ENCODE data around the gene ABCB4.
"Not testable (repeated sequence)": the region's sequence is repeated elsewhere in the genome, so short reads cannot be mapped to it uniquely, and the experiment has no call there.

ABCB4 gene

DNA sequence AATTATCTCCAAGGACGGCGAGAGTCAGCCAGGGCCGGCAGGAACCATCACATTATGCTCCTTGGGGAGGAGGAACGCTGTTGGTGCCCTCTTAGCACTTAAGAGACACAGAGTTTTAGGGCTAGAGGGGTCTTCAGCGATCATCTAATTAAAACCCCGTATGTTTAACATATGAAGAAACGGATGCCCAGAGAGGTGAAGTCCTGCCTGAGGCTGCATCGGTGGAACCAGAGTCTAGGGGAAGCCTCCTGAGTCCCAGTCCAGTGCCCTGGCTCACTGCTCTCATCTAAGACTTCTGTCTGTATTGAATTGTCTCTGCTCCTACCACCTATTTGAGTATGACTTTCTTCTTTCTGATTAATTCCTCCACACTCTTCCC, 688 bp upstream of the ABCB4 start:
- DNase-seq (ENCODE audit: low read depth in 2 of 2): no peak

DNA sequence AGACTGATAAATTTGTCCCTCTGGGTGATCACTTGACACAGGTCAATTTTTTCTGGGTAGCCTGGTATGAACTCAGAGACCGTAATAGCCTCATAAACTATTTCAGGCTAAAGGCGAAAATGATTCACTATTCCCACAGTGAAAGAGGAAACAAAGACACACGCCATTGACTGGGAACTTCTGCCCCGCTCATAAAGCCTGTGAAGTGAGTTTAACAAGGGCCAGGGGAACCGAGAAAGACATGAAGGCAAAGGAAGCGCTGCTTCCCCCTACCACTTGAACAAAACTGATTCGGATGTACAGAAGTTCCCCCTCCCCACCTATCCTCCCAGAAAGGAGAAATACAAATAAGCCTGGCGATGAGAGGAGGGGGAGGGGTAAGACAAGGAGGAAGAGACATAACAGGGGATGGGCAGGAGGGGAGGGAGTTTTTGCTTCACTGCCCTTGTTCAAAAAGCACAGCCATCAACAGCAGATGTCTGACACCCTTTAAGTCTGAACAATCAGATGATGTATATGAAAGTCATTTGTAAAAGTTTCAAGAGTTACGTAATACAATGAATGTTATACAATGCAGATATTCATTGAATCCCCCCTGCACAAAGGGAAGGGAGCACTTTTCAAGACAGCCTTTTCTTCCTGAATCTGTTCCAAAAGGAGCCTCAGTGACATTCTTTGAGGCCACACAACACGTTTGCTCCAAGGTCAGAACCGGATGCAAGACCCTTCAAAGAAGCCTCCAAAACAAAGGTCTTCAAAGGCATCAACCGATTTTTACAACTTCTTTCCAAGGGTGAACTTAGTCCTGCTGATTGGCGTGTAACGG, 734 bp downstream of the ABCB4 start:
- DNase-seq (ENCODE audit: low read depth in 2 of 2): no peak

DNA sequence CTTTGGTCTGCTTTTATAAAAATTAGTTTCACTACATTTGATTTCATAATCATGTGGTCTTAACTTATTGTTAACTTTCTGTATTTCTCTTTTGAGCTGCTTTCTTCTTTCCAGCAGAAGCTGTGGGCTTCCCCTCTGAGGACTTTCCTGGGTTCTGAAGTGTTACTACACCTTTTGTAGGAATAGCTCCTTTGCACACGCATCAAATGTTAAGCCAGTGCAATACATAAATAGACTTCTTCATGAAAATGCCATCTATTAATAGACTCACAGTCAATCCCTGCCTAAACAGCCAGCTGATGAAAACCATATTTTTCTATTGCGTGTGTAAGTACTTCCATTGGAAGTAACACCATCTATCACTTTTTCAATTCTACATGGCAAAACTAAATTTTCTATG, 1.5 kb downstream of the ABCB4 start:
- no peak for DNase-seq (ENCODE audit: low read depth in 2 of 2)

DNA sequence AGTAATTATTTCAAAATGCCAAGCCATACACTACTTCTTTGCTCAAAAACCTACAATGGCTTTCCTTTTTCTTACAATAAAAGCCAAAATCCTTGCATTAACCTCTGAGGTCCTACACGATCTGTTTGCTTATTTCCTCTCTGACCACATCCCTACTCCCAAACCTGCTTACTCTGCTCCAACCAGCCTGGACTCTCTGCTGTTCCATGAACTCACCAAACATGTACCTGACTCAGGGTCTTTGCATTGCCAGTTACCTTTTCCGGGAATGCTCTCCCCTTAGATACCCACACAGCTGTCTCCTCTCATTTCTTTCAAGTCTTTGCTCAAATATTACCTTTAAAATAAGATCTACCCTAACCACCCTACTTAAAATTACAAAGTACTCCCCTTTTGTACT, 2.3 kb downstream of the ABCB4 start:
- no peak for DNase-seq (ENCODE audit: low read depth in 2 of 2)

DNA sequence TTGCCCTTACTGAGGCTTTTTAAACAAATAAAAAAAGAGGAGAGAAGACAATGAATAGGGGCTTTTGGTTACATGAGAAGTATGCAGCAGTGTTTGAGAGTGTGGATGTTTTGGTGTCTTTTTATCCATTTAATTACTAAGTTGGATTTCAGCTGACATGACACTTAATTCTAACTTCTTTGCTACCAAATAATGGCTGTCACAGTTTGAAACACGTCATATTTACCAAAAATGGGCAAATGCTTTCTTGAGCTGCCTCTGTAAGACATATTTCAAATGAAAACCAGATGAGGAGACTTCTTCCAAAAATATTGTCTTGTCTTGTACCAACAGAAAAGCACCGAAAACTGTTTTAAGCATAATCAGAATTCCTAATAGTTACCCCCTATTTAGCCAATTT, 4.0 kb downstream of the ABCB4 start:
- DNase-seq (ENCODE audit: low read depth in 2 of 2): no peak

DNA sequence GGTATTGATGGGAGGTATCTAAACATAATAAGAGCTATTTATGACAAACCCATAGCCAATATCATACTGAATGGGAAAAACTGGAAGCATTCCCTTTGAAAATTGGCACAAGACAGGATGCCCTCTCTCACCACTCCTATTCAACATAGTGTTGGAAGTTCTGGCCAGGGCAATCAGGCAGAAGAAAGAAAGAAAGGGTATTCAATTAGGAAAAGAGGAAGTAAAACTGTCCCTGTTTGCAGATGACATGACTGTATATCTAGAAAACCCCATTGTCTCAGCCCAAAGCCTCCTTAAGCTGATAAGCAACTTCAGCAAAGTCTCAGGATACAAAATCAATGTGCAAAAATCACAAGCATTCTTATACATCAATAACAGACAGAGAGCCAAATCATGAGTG, 6.3 kb downstream of the ABCB4 start:
- DNase-seq (ENCODE audit: low read depth in 2 of 2): not testable (repeated sequence)

DNA sequence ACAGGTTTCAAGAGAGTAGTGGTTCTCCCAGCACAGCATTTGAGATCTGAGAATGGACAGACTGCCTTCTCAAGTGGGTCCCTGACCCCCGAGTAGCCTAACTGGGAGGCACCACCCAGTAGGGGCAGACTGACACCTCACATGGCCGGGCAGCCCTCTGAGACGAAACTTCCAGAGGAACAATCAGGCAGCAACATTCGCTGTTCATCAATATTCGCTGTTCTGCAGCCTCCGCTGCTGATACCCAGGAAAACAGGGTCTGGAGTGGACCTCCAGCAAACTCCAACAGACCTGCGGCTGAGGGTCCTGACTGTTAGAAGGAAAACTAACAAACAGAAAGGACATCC, 10.0 kb downstream of the ABCB4 start:
- DNase-seq (ENCODE audit: low read depth in 2 of 2): not testable (repeated sequence)

DNA sequence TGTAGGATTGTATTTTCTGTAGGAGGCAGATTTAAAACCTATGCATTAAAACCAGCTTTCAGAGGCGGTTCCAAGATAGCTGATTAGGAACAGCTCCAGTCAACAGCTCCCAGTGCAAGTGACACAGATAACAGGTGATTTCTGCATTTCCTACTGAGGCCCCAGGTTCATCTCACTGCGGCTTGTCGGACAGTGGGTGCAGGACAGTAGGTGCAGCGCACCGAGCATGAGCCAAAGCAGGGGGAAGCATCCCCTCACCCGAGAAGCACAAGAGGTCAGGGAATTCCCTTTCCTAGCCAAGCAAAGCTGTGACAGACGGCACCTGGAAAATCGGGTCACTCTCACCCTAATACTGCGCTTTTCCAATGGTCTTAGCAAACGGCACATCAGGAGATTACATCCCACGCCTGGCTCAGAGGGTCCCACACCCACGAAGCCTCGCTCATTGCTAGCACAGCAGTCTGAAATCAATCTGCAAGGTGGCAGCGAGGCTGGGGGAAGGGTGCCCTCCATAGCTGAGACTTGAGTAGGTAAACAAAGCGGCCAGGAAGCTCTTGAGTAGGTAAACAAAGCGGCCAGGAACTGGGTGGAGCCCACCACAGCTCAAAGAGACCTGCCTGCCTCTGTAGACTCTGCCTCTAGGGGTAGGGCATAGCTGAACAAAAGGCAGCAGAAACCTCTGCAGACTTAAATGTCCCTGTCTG, 10.5 kb downstream of the ABCB4 start:
- DNase-seq (ENCODE audit: low read depth in 2 of 2): not testable (repeated sequence)

DNA sequence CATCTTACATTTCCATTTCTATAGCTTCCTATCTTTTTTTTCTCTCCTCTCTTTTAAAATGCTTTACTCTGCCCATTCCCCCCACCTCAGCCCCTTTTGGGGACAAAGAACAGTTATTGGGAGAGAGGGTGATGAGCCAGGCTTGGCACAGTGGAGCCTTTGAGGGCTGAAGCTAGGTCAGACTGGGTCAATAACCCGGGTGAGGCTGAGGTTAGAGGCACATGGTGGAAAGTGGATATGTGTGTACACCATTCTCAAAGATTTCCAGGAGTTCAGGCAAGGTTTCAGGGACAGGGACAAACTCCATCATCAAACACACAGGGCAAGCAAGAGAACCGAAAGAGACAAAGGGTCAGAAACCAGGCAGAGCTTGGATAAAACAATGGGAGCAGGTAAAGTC, 11.5 kb downstream of the ABCB4 start:
- DNase-seq (ENCODE audit: low read depth in 2 of 2): no peak

DNA sequence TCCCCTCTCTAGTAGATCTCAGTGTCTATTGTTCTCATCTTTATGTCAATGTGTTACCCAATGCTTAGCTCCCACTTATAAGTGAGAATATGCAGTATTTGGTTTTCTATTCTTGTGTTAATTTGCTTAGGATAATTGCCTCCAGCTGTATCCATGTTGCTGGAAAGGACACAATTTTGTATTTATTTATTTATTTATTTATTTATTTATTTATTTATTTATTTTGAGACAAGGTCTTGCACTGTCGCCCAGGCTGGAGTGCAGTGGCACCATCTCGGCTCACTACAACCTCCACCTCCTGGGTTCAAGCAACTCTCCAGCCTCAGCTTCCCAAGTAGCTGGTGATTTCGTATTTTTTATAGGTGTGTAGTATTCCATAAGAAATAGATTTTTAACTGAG, 15.0 kb downstream of the ABCB4 start:
- not testable (repeated sequence) for DNase-seq (ENCODE audit: low read depth in 2 of 2)

DNA sequence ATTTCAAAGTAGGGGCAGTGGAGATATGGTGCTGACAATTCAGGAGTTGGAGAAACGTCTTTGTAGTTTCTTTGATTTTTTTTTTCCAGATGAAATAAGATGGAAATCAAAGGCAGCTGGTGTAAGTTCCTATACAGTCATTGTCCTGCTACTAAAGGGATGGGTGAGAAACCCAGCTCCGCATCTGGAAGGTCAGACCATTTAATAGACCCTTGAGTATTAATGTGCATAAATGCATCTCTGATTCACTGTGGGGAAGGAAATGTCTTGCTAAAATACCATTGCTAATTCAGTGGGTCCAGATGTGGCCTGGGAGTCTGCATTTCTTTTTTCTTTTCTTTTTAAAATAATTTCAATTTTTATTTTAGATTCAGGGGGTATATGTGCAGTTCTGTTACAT, 15.5 kb downstream of the ABCB4 start:
- DNase-seq (ENCODE audit: low read depth in 2 of 2): no peak

DNA sequence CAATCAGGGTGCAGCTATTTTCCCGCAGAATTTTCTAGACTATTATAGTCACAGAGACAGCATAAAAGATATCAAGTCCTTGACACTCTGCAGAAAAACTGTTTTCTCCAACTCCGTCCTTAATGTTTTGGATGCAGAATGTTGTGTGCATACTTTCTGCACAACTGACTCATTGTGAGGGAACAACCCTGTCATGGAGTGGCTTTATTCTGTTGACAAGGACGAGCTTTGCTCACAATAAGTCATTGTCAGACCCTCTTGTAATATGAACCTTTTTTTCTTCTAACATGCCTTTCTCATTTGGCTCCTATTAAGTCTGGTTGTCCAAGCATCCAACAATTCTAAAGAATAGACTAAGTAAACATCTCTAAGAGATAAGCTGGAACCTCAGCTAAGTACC, 17.3 kb downstream of the ABCB4 start:
- DNase-seq (ENCODE audit: low read depth in 2 of 2): no peak

DNA sequence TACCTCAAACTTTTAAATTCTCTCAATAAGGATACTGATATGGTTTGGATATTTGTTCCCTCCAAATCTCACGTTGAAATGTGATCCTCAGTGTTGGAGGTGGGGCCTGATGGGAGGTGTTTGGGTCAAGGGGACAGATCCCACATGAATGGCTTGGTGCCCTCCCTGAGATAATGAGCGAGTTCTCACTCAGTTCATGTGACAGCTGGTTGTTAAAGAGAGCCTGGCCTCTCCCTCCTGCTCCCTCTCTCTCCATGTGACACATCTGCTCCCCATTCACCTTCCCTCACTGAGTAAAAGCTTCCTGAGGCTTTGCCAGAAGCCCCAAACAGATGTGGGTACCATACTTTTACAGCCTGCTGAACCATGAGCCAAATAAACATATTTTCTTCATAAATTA, 19.2 kb downstream of the ABCB4 start:
- no peak for DNase-seq (ENCODE audit: low read depth in 2 of 2)

DNA sequence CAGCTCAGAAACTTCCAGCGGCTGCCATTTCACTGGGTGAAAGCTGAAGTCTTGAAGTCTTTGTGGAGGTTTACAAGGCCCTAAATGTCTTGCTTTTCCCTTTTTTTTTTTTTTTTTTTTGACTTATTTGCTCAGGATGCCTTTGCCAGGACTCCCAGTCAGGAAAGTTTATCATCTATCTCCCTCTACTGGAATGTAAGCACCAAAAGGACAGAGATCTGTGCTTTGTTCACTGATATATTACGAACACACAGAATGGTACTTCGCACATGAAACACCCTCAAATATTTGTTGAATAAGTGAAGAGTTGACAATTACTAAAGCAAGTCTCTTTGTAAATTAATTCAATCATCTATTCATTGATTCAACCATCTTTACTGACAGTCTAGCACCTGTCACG, 23.2 kb downstream of the ABCB4 start:
- DNase-seq (ENCODE audit: low read depth in 2 of 2): no peak

DNA sequence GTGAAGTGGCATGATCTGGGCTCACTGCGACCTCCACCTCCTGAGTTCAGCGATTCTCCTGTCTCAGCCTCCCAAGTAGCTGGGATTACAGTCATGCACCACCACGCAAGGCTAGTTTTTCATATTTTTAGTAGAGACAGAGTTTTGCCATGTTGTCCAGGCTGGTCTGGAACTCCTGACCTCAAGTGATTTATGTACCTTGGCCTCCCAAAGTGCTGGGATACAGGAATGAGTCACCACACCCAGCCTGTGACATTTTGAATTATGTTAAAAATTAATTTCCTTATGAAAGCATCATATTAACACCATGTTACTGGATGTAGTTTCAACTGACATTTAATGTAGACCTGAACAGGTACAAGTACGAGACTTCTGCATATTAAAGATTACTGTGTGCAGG, 24.3 kb downstream of the ABCB4 start:
- no peak for DNase-seq (ENCODE audit: low read depth in 2 of 2)

DNA sequence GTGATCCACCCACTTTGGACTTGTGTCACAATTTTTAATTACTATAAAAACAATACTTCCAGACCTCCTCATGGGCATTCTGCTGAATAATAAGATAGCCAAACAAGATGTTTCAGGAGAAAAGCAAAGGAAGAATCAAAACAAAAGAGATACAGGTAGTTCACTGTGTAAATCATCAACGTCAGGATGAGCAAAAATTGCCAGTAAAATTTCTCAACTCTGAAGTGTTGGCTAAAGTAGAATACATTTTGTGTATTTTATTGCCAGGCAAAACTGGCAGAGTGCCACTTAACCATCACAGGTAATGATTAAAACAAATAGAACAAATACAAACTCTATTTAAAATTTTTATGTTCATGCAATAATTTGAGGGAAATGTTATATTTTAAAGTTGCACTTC, 24.8 kb downstream of the ABCB4 start:
- no peak for DNase-seq (ENCODE audit: low read depth in 2 of 2)

DNA sequence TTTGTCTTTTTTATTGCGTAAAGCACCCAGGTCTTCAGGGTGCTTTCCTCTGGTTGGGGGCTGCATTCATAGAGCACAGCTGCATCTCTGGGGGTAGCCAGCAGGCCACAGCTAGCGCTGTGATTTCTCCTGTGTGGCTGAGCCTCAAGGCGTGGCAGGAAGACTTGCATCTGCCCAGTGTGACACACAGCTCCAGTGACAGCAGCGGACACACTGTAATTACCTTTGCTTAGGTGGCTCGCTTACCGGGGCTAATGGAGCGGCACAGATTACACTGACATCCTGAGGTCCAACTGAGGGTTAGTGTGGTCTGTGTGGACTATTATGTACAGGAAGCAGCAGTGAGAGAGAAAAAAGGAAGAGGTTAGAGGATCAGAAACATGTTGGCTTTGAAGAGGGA, 27.1 kb downstream of the ABCB4 start:
- DNase-seq (ENCODE audit: low read depth in 2 of 2): no peak

DNA sequence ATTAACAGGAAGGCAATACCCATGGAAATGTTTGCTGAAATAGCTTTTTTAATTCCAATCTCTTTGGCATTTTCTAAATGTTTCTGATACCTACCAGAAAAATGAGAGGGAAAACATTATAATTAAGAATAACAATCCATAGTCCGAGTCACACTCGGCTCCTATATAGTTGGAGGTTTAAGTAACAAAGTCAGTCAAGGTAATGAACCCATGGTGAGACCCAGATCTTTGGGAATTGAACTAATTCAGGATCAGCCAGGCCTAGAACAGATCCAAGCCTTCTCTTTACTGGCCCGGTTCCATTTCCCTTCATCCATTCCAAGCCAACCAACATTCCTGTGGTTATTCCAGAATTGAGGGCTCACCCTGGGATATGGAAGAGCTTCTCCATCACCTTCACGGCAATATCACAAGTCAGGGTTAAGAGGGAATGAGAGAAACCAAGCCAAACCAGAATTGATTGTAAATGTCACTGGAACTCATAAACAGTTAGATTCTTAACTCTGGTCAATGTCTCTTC, 28.3 kb downstream of the ABCB4 start:
- no peak for DNase-seq (ENCODE audit: low read depth in 2 of 2)

DNA sequence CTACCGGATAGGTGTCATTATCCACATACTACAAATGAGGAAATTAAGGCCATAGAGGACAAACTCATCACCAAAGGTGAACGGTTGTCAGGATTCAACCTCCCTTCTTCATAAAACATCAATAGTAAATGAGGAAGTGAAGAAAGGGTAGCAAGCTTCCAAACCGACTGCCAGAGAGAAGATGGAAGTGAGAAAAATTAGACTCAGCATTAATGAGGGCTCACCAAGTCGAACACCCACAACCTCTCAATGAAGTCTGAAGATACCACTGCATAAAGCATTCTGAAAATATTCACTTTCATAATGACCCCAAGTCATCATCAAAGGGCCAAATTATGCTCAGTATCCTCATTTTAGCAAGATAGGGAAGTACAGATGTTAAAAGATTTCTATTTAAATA, 29.6 kb downstream of the ABCB4 start:
- no peak for DNase-seq (ENCODE audit: low read depth in 2 of 2)

DNA sequence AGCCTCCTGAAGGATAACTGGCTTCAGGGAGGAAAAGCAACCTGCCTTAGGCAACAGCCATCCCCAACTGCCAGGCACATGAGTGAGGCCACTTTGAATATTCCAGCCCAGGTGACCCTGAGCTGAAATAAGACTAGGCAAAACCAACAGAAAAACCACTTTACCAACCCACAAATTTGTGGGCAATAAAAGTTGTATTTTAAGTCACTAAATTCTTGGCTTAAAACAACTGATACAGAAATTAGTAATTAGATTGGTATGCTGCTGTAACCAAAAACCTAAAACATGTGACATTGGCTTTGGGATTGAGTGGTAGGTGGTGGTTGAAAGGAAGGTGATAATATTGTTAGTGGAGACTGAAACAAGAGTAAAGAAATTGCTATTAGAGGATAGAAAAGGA, 39.9 kb downstream of the ABCB4 start:
- no peak for DNase-seq (ENCODE audit: low read depth in 2 of 2)

DNA sequence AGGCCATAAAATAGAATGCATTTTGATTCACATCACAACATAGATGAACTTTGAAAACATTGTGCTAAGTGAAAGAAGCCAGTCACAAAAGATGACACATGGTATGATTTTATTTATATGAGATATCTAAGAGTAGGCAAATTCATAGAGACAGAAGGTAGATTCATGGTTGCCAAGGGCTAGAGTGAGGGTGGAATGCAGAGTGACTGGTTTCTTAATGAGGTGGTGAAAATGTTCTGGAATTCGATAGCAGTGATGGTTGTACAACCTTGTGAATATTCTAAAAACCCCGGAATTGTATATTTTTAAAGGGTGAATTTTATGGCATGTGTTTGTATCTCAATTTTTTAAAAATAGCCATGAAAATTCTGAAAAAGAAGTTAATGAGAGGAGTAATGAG, 42.9 kb downstream of the ABCB4 start:
- DNase-seq (ENCODE audit: low read depth in 2 of 2): no peak

DNA sequence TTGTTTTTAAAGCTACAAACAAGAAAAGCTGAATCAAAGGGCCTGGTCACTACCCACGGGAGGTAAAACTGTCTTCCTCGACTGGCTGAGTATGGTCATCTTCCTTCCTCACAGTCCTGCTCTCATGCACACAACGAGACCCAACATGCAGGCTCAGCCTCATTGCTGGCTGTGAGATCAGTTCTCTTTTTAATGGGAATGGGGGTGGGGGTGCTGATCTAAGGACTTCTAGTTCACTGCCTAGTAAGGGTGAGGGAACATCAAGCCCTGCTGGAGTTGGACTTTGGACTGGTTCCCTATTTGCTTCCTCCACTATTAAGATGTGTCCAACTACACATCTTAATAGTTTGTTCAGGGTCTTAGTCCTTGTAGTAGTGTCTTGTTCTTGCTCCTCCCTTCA, 48.2 kb downstream of the ABCB4 start:
- DNase-seq (ENCODE audit: low read depth in 2 of 2): no peak

DNA sequence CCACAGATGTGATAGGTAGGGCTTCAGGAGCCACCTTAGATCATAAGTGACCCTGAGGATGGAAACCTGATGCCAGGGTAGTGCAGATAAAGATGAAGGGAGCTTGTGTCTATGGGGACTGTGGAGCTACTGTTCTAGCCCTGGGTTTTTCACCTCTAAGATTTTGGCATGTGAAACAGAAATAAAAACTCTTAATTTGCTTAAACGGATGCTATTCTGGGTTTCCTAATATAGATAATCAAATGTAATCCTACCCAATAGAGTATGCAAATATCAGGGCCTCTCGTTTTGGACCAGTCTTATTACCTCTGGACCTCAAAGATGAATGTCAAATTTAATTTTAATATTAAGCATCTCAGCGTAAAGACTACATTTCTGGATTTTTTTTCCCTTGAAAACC, 49.3 kb downstream of the ABCB4 start:
- DNase-seq (ENCODE audit: low read depth in 2 of 2): no peak

DNA sequence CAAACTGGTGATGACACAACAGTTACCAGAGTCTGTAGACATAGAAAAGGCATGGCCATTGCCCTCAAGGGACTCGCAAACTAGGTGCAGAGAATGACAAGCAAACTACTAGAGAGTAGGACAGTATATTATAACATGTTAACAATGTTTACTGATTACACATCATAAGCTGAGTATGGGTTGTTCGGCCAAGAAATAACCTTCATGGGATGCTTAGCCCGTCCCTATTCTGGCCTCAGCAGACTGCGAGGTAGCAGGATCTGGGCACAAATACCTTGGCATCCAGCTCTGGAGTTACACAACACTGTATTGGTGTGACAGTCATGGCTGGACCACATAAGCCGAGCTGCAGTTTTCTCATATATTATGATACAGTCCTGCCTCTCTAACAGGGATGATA, 51.4 kb downstream of the ABCB4 start:
- DNase-seq (ENCODE audit: low read depth in 2 of 2): no peak

Data from stimulated activated CD8-positive, alpha-beta memory T cell treated with anti-CD3 and anti-CD28 coated beads, Interleukin-7, amount 100 ng/mL, for 1 hour (primary cell).